HEK293 (cell line): ENCODE data around the gene MAGED1.

Experiments used
- CTCF ChIA-PET: fragments of 350-600 bp; formaldehyde crosslinking; extraction: SDS; loops from one replicate; lab custom pipeline; 2021; ENCODE audit warnings: antibody characterized with exemption; lab: Yijun Ruan, JAX
- POLR2A ChIA-PET: fragments of 300-600 bp; formaldehyde crosslinking; extraction: SDS; loops from one replicate; lab custom pipeline; 2020; ENCODE audit warnings: antibody characterized with exemption, inconsistent platforms; lab: Yijun Ruan, JAX
- H3K27ac ChIP-seq: fragments of 200-500 bp; sonication (Bioruptor generic); 2 replicates; pipeline ENCODE4 v1.5.1; 2014; ENCODE audit warnings: low read depth, low read length, control low read depth, inconsistent platforms; ENCODE audit errors: extremely low read depth
- H3K36me3 ChIP-seq, 2 experiments: fragments of 200-500 bp in 1 of 2; sonication (Bioruptor generic) in 1 of 2; 1 replicate in 1 of 2; 2 replicates in 1 of 2; pipeline ENCODE4 v1.5.1; 2014 to 2017; ENCODE audit warnings: inconsistent platforms in 2 of 2, low read length in 2 of 2; ENCODE audit not compliant: control insufficient read depth in 2 of 2, insufficient read depth in 1 of 2
- H3K4me1 ChIP-seq: fragments of 200-500 bp; sonication (Bioruptor generic); 2 replicates; pipeline ENCODE4 v1.5.1; 2014; ENCODE audit warnings: mild to moderate bottlenecking, low read length, inconsistent platforms; ENCODE audit not compliant: control insufficient read depth, insufficient read depth
- H3K4me3 ChIP-seq: 2 replicates; pipeline ENCODE4 v1.5.1; 2011; ENCODE audit warnings: low read depth, mild to moderate bottlenecking, control low read depth, low read length, moderate library complexity
- H3K9me3 ChIP-seq: fragments of 200-500 bp; sonication (Bioruptor generic); 2 replicates; pipeline ENCODE4 v1.5.1; 2014; ENCODE audit warnings: low read depth, low read length, inconsistent platforms; ENCODE audit not compliant: control insufficient read depth, insufficient read depth
- ATF2 ChIP-seq: fragments of 450-650 bp; formaldehyde crosslinking; IDR thresholded peaks from 2 replicates; pipeline ENCODE4 v1.5.1; 2016; ENCODE audit warnings: missing biosample characterization, missing genetic modification characterization, low read depth
- BCL11A ChIP-seq: fragments of 450-650 bp; formaldehyde crosslinking; IDR thresholded peaks from 2 replicates; pipeline ENCODE4 v1.5.1; 2016; ENCODE audit warnings: low read depth, missing biosample characterization, missing genetic modification characterization
- FEZF1 ChIP-seq: fragments of 450-650 bp; formaldehyde crosslinking; IDR thresholded peaks from 2 replicates; pipeline ENCODE4 v1.5.1; 2016; ENCODE audit warnings: missing biosample characterization, missing genetic modification characterization
- GFI1B ChIP-seq: fragments of 450-650 bp; formaldehyde crosslinking; IDR thresholded peaks from 2 replicates; pipeline ENCODE4 v1.5.1; 2016; ENCODE audit warnings: missing biosample characterization, missing genetic modification characterization
- HOXA7 ChIP-seq: sonication (generic); formaldehyde crosslinking; IDR thresholded peaks from 2 replicates; pipeline ENCODE4 v1.8.1; 2022; ENCODE audit warnings: missing genetic modification reagents, borderline replicate concordance
- HOXD13 ChIP-seq: sonication (generic); formaldehyde crosslinking; IDR thresholded peaks from 2 replicates; pipeline ENCODE4 v1.8.0; 2022; ENCODE audit warnings: missing genetic modification reagents, borderline replicate concordance
- TSHZ1 ChIP-seq: fragments of 450-650 bp; formaldehyde crosslinking; IDR thresholded peaks from 2 replicates; pipeline ENCODE4 v1.5.1; 2016; ENCODE audit warnings: missing biosample characterization, missing genetic modification characterization, borderline replicate concordance
- ZFP3 ChIP-seq: fragments of 450-650 bp; formaldehyde crosslinking; IDR thresholded peaks from 2 replicates; pipeline ENCODE4 v1.5.1; 2016; ENCODE audit warnings: low read depth, missing biosample characterization, missing genetic modification characterization
- ZFP41 ChIP-seq: fragments of 450-650 bp; formaldehyde crosslinking; IDR thresholded peaks from 2 replicates; pipeline ENCODE4 v1.5.1; 2016; ENCODE audit warnings: missing biosample characterization, missing genetic modification characterization, borderline replicate concordance
- ZNF138 ChIP-seq: fragments of 450-650 bp; formaldehyde crosslinking; IDR thresholded peaks from 2 replicates; pipeline ENCODE4 v1.5.1; 2016; ENCODE audit warnings: missing biosample characterization, missing genetic modification characterization, borderline replicate concordance
- ZNF157 ChIP-seq: fragments of 450-650 bp; formaldehyde crosslinking; IDR thresholded peaks from 2 replicates; pipeline ENCODE4 v1.5.1; 2016; ENCODE audit warnings: missing biosample characterization, missing genetic modification characterization
- ZNF16 ChIP-seq: fragments of 450-650 bp; formaldehyde crosslinking; IDR thresholded peaks from 2 replicates; pipeline ENCODE4 v1.5.1; 2016; ENCODE audit warnings: low read depth, missing biosample characterization, missing genetic modification characterization
- ZNF214 ChIP-seq: fragments of 450-650 bp; formaldehyde crosslinking; IDR thresholded peaks from 2 replicates; pipeline ENCODE4 v1.5.1; 2017; ENCODE audit warnings: missing biosample characterization, mild to moderate bottlenecking, missing genetic modification characterization, borderline replicate concordance
- ZNF23 ChIP-seq: fragments of 450-650 bp; formaldehyde crosslinking; IDR thresholded peaks from 2 replicates; pipeline ENCODE4 v1.5.1; 2016; ENCODE audit warnings: missing biosample characterization, missing genetic modification characterization, borderline replicate concordance
- ZNF514 ChIP-seq: fragments of 450-650 bp; formaldehyde crosslinking; IDR thresholded peaks from 2 replicates; pipeline ENCODE4 v1.5.1; 2016; ENCODE audit warnings: missing biosample characterization, missing genetic modification characterization
- ZNF521 ChIP-seq: fragments of 450-650 bp; formaldehyde crosslinking; IDR thresholded peaks from 2 replicates; pipeline ENCODE4 v1.5.1; 2017; ENCODE audit warnings: missing biosample characterization, mild to moderate bottlenecking, missing genetic modification characterization
- ZNF548 ChIP-seq: fragments of 450-650 bp; formaldehyde crosslinking; IDR thresholded peaks from 2 replicates; pipeline ENCODE4 v1.5.1; 2016; ENCODE audit warnings: missing biosample characterization, missing genetic modification characterization
- ZNF560 ChIP-seq: fragments of 450-650 bp; formaldehyde crosslinking; IDR thresholded peaks from 2 replicates; pipeline ENCODE4 v1.5.1; 2017; ENCODE audit warnings: missing biosample characterization, missing genetic modification characterization, borderline replicate concordance
- ZNF561 ChIP-seq: fragments of 450-650 bp; IDR thresholded peaks from 2 replicates; pipeline ENCODE4 v1.5.1; 2018; ENCODE audit warnings: missing biosample characterization, missing genetic modification characterization, borderline replicate concordance
- ZNF621 ChIP-seq: fragments of 450-650 bp; formaldehyde crosslinking; IDR thresholded peaks from 2 replicates; pipeline ENCODE4 v1.5.1; 2017; ENCODE audit warnings: missing biosample characterization, missing genetic modification characterization
- ZNF626 ChIP-seq: fragments of 450-650 bp; sonication (Bioruptor Pico); formaldehyde crosslinking; IDR thresholded peaks from 2 replicates; pipeline ENCODE4 v1.5.1; 2018; ENCODE audit warnings: missing biosample characterization, missing genetic modification characterization, inconsistent platforms
- ZNF76 ChIP-seq: fragments of 450-650 bp; formaldehyde crosslinking; IDR thresholded peaks from 2 replicates; pipeline ENCODE4; 2016; ENCODE audit warnings: low read depth, missing biosample characterization, missing genetic modification characterization, borderline replicate concordance
- ZNF843 ChIP-seq: fragments of 450-650 bp; formaldehyde crosslinking; IDR thresholded peaks from 2 replicates; pipeline ENCODE4 v1.5.1; 2016; ENCODE audit warnings: missing biosample characterization, missing genetic modification characterization
- ZSCAN4 ChIP-seq: fragments of 450-650 bp; formaldehyde crosslinking; IDR thresholded peaks from 2 replicates; pipeline ENCODE4 v1.5.1; 2017; ENCODE audit warnings: missing biosample characterization, missing genetic modification characterization
- ZSCAN5A ChIP-seq: fragments of 450-650 bp; formaldehyde crosslinking; IDR thresholded peaks from 2 replicates; pipeline ENCODE4 v1.5.1; 2016; ENCODE audit warnings: missing biosample characterization, missing genetic modification characterization

The MAGED1 gene

GRCh38 chrX:51852096-51852495, 41.3 kb upstream of the MAGED1 start:
- Histone ChIP-seq H3K4me1 (no peaks in the 10 kb centered on the region), H3K4me3 (no peak overlapping the region), H3K36me3 (no peaks in the 10 kb centered on the region), H3K9me3 (no peaks in the 10 kb centered on the region; the same call in 1 of the 2 replicates), H3K27ac (no peak overlapping the region)
- ChIA-PET POLR2A (no interaction called here), CTCF (interaction anchor here (2.1 kb wide), 1 partner anchor 210 kb away, joined by 4 read pairs; no protein-coding TSS in a partner anchor)
- TF ChIP-seq ZNF626: no peak
- no peak for TF ChIP-seq GFI1B (tag by site-specific recombination)
- TF ChIP-seq HOXD13 (CRISPR knock-in tag): no peak
- TF ChIP-seq ATF2 (tag by site-specific recombination): no peak
- TF ChIP-seq BCL11A: no peak
- no peak for TF ChIP-seq ZNF514 (tag by site-specific recombination)
- no peak for TF ChIP-seq ZNF157 (tag by site-specific recombination)

GRCh38 chrX:51852621-51853020, 40.8 kb upstream of the MAGED1 start:
- Histone ChIP-seq H3K36me3 (no peaks in the 10 kb centered on the region), H3K4me1 (no peaks in the 10 kb centered on the region)
- POLR2A ChIA-PET: no interaction called here
- no peak for TF ChIP-seq HOXA7 (CRISPR knock-in tag)
- no peak for TF ChIP-seq ZFP41 (tag by site-specific recombination)
- no peak for TF ChIP-seq ZNF521 (tag by site-specific recombination)
- TF ChIP-seq ZNF214 (tag by site-specific recombination): no peak
- no peak for TF ChIP-seq ZNF76 (tag by site-specific recombination)
- no peak for TF ChIP-seq ZNF23 (tag by site-specific recombination)
- TF ChIP-seq ZNF560 (tag by site-specific recombination): no peak
- no peak for TF ChIP-seq ZNF621
- TF ChIP-seq ZNF843 (tag by site-specific recombination): no peak
- TF ChIP-seq ZFP3 (tag by site-specific recombination): no peak
- no peak for TF ChIP-seq ZSCAN4 (tag by site-specific recombination)
- TF ChIP-seq ZNF138: no peak
- TF ChIP-seq, all 188 proteins: peak for 0
- Histone ChIP-seq H3K27ac (no peak overlapping the region), H3K4me3 (no peak overlapping the region), H3K9me3 (peaks cover 3% of the 10 kb centered on the region; the same call in 1 of the 2 replicates)
- CTCF ChIA-PET: interaction anchor here (2.1 kb wide), 1 partner anchor 211 kb away, joined by 4 read pairs; no protein-coding TSS in a partner anchor

- CTCF ChIA-PET: interaction anchor here (2.1 kb wide), 1 partner anchor 212 kb away, joined by 4 read pairs; no protein-coding TSS in a partner anchor
- H3K4me3 ChIP-seq: no peak overlapping the region
- POLR2A ChIA-PET: no interaction called here
- TF ChIP-seq ZNF548 (tag by site-specific recombination) (no peak), ZNF16 (tag by site-specific recombination) (no peak), ZSCAN5A (tag by site-specific recombination) (no peak), TSHZ1 (tag by site-specific recombination) (no peak), ZNF561 (tag by site-specific recombination) (no peak), FEZF1 (no peak)
Observed at GRCh38 chrX:51853251-51853650, 40.2 kb upstream of the MAGED1 start.

More at GRCh38 chrX:51853251-51853650, 40.2 kb upstream of the MAGED1 start:
- Histone ChIP-seq H3K27ac (no peak overlapping the region), H3K9me3 (peaks cover 3% of the 10 kb centered on the region; the same call in 1 of the 2 replicates), H3K4me1 (no peaks in the 10 kb centered on the region), H3K36me3 (no peaks in the 10 kb centered on the region)
